Common myeloid progenitor, CD34-positive (primary cell): ENCODE measurements around the gene BRD7.

Experiments used
- CTCF ChIA-PET: fragments of 350-600 bp; sonication (Branson Sonifier 250); formaldehyde crosslinking; loops from one replicate; lab custom pipeline; 2021; ENCODE audit warnings: antibody characterized with exemption; lab: Charles Lee
- POLR2A ChIA-PET: fragments of 350-600 bp; sonication (Branson Sonifier 250); formaldehyde crosslinking; loops from one replicate; lab custom pipeline; 2021; ENCODE audit warnings: antibody characterized with exemption; lab: Charles Lee
- DNase-seq, 3 donors: peaks; one replicate each; pipeline versions ENCODE4 v3.0.0 to v3.0.0-alpha.2; 2013
- H3K27ac ChIP-seq, 2 experiments: 1 replicate in 1 of 2; 2 replicates in 1 of 2; pipeline ENCODE4 v1.7.0; 2013; ENCODE audit warnings: inconsistent platforms in 2 of 2, low read length in 2 of 2, mild to moderate bottlenecking in 2 of 2, low read depth in 1 of 2, moderate library complexity in 1 of 2; ENCODE audit not compliant: severe bottlenecking in 2 of 2, insufficient read depth in 1 of 2, poor library complexity in 1 of 2
- H3K27me3 ChIP-seq, 5 experiments: replicated peaks in 2 of 5; 1 replicate in 3 of 5; 2 replicates in 2 of 5; pipeline versions ENCODE4 v1.6.1 to v1.7.0; 2013; ENCODE audit warnings: low read length in 4 of 5, mild to moderate bottlenecking in 2 of 5, moderate library complexity in 2 of 5, inconsistent platforms in 1 of 5; ENCODE audit not compliant: insufficient read depth in 5 of 5, control insufficient read depth in 4 of 5
- H3K36me3 ChIP-seq, 4 experiments: 1 replicate in 2 of 4; 2 replicates in 2 of 4; pipeline versions ENCODE4 v1.6.1 to v1.7.0; 2013; ENCODE audit warnings: low read length in 3 of 4, control low read depth in 1 of 4, mild to moderate bottlenecking in 1 of 4; ENCODE audit not compliant: control insufficient read depth in 4 of 4, insufficient read depth in 4 of 4
- H3K4me1 ChIP-seq, 4 experiments: 1 replicate in 3 of 4; 2 replicates in 1 of 4; pipeline versions ENCODE4 v1.6.1 to v1.7.1; 2013; ENCODE audit warnings: low read length in 3 of 4, mild to moderate bottlenecking in 3 of 4, control low read depth in 1 of 4, inconsistent platforms in 1 of 4, moderate library complexity in 1 of 4; ENCODE audit not compliant: control insufficient read depth in 4 of 4, insufficient read depth in 4 of 4; ENCODE audit errors: control extremely low read depth in 1 of 4
- H3K4me3 ChIP-seq, 7 experiments: 1 replicate in 4 of 7; 2 replicates in 3 of 7; pipeline versions ENCODE4 v1.5.1 to v1.7.0; 2013; ENCODE audit warnings: mild to moderate bottlenecking in 7 of 7, low read length in 6 of 7, moderate library complexity in 6 of 7, inconsistent platforms in 2 of 7, low read depth in 2 of 7, control low read depth in 1 of 7; ENCODE audit not compliant: insufficient read depth in 4 of 7, control insufficient read depth in 1 of 7; ENCODE audit errors: extremely low read depth in 1 of 7
- H3K9me3 ChIP-seq, 5 experiments: 1 replicate in 4 of 5; 2 replicates in 1 of 5; pipeline versions ENCODE4 v1.6.1 to v1.7.1; 2013; ENCODE audit warnings: low read length in 4 of 5, mild to moderate bottlenecking in 2 of 5, inconsistent platforms in 1 of 5, low read depth in 1 of 5, moderate library complexity in 1 of 5; ENCODE audit not compliant: control insufficient read depth in 4 of 5, insufficient read depth in 2 of 5; ENCODE audit errors: control extremely low read depth in 1 of 5
- WGBS: methylation state at CpG from one replicate; pipeline ENCODE4 v1.1.5; 2013; ENCODE audit not compliant: insufficient coverage; 5-methylcytosine and 5-hydroxymethylcytosine counted together

The BRD7 gene

GRCh38 chr16:50298591-50299507, 69.9 kb downstream of the BRD7 start:
- H3K27ac ChIP-seq, result no peak overlapping the region
- H3K4me3 ChIP-seq, result no peak overlapping the region
- H3K36me3 ChIP-seq, result peaks cover 2 to 91% (median 51%) of the 10 kb centered on the region in 4 experiments
- CTCF ChIA-PET, result interaction anchor here (1.1 to 3.1 kb wide), 5 partner anchors 16 to 41 kb away, joined by 3 to 14 read pairs (median 6); no protein-coding TSS in a partner anchor
- POLR2A ChIA-PET, result no interaction called here
- peaks cover 0 to 16% (median 8%) of the 10 kb centered on the region in 4 experiments for H3K4me1 ChIP-seq
- WGBS, result 99% methylated on average over 23 of the region's 29 CpGs
- DNase-seq, result no peak
- no peaks in the 10 kb centered on the region for H3K27me3 ChIP-seq
- no peaks in the 10 kb centered on the region for H3K9me3 ChIP-seq

- ChIA-PET POLR2A (no interaction called here), CTCF (interaction anchor here (1.2 to 3.1 kb wide), 9 partner anchors 15 to 53 kb away, joined by 3 to 20 read pairs (median 5); partner anchors contain the start of gene ADCY7)
- Histone ChIP-seq H3K9me3 (no peaks in the 10 kb centered on the region), H3K4me3 (no peak overlapping the region), H3K27me3 (no peaks in the 10 kb centered on the region), H3K4me1 (peaks cover 0 to 16% (median 8%) of the 10 kb centered on the region in 4 experiments), H3K36me3 (peaks cover 2 to 91% (median 54%) of the 10 kb centered on the region in 4 experiments), H3K27ac (no peak overlapping the region)
- no peak for DNase-seq
- 100% methylated on average over 7 of the region's 7 CpGs for WGBS
Measured at GRCh38 chr16:50298075-50298460, 70.7 kb downstream of the BRD7 start.

- WGBS, result 46% methylated on average over 10 of the region's 15 CpGs
- Histone ChIP-seq H3K27me3 (no peaks in the 10 kb centered on the region), H3K4me1 (peaks cover 0 to 16% (median 8%) of the 10 kb centered on the region in 4 experiments), H3K36me3 (peaks cover 0 to 91% (median 57%) of the 10 kb centered on the region in 4 experiments), H3K4me3 (no peak overlapping the region), H3K9me3 (no peaks in the 10 kb centered on the region), H3K27ac (no peak overlapping the region)
- DNase-seq, result peak in 2 of 3 donors; percentile 69 to 83
- CTCF ChIA-PET, result interaction anchor here (0.5 to 3.1 kb wide), 16 partner anchors 8 to 215 kb away, joined by 3 to 20 read pairs (median 5); partner anchors contain the start of gene ADCY7
- POLR2A ChIA-PET, result interaction anchor here (0.8 to 1.1 kb wide), 2 partner anchors 14 to 23 kb away, joined by 3 to 10 read pairs; no protein-coding TSS in a partner anchor
Measured at GRCh38 chr16:50297301-50298074, 71.3 kb downstream of the BRD7 start.

- H3K36me3 ChIP-seq, result peaks cover 0 to 93% (median 60%) of the 10 kb centered on the region in 4 experiments
- CTCF ChIA-PET, result interaction anchor here (1.1 to 3.1 kb wide), 13 partner anchors 9 to 65 kb away, joined by 3 to 20 read pairs (median 5); partner anchors contain the start of gene ADCY7
- no peak overlapping the region for H3K27ac ChIP-seq
Measured at GRCh38 chr16:50296807-50297206, 72.0 kb downstream of the BRD7 start.

GRCh38 chr16:50295541-50296132, 73.2 kb downstream of the BRD7 start:
- H3K4me1 ChIP-seq, result peaks cover 0 to 16% (median 8%) of the 10 kb centered on the region in 4 experiments
- no peak overlapping the region for H3K4me3 ChIP-seq
- no peak overlapping the region for H3K27ac ChIP-seq
- POLR2A ChIA-PET, result no interaction called here
- peaks cover 4 to 92% (median 58%) of the 10 kb centered on the region in 4 experiments for H3K36me3 ChIP-seq
- CTCF ChIA-PET, result interaction anchor here (0.8 to 3.1 kb wide), 7 partner anchors 8 to 30 kb away, joined by 3 to 20 read pairs (median 7); partner anchors contain the start of gene ADCY7
- no peaks in the 10 kb centered on the region for H3K27me3 ChIP-seq
- H3K9me3 ChIP-seq, result no peaks in the 10 kb centered on the region
- no peak for DNase-seq
- WGBS, result 99% methylated on average over 7 of the region's 7 CpGs

More at GRCh38 chr16:50296807-50297206, 72.0 kb downstream of the BRD7 start:
- no peak for DNase-seq
- Histone ChIP-seq H3K27me3 (no peaks in the 10 kb centered on the region), H3K4me3 (no peak overlapping the region), H3K9me3 (no peaks in the 10 kb centered on the region), H3K4me1 (peaks cover 0 to 16% (median 8%) of the 10 kb centered on the region in 4 experiments)
- WGBS, result 70% methylated on average over 1 of the region's 2 CpGs
- POLR2A ChIA-PET, result interaction anchor here (0.8 to 1.1 kb wide), 2 partner anchors 14 to 22 kb away, joined by 3 to 10 read pairs; no protein-coding TSS in a partner anchor

GRCh38 chr16:50294955-50295354, 73.8 kb downstream of the BRD7 start:
- 100% methylated on average over 1 of the region's 4 CpGs for WGBS
- no peak for DNase-seq
- ChIA-PET CTCF (interaction anchor here (0.8 to 2.0 kb wide), 6 partner anchors 9 to 85 kb away, joined by 3 to 7 read pairs (median 3); partner anchors contain the start of gene ADCY7), POLR2A (no interaction called here)
- Histone ChIP-seq H3K9me3 (no peaks in the 10 kb centered on the region), H3K4me1 (peaks cover 0 to 16% (median 8%) of the 10 kb centered on the region in 4 experiments), H3K36me3 (peaks cover 7 to 93% (median 63%) of the 10 kb centered on the region in 4 experiments), H3K4me3 (no peak overlapping the region), H3K27ac (no peak overlapping the region), H3K27me3 (no peaks in the 10 kb centered on the region)
